Tibial artery (tissue), 4 donors: ENCODE measurements around the gene AP1B1.
"Not testable (repeated sequence)": the region's sequence is repeated elsewhere in the genome, so short reads cannot be mapped to it uniquely, and the experiment has no call there.

Experiments used
- DNase-seq, 2 donors: peaks; one replicate each; pipeline ENCODE4 v3.0.0-alpha.2; 2019
- H3K27ac ChIP-seq, 2 donors: fragments of 200-600 bp; sonication (generic) in 1 of 2; 1 replicate in 1 of 2; 2 replicates in 1 of 2; pipeline ENCODE4 v1.5.1; 2018 to 2019; ENCODE audit warnings: mild to moderate bottlenecking in 1 of 2
- H3K27me3 ChIP-seq, 2 donors: fragments of 200-600 bp; sonication (generic) in 1 of 2; one replicate each; pipeline versions ENCODE4 v1.5.1 to v1.6.0; 2016 to 2019
- H3K36me3 ChIP-seq, 3 donors: fragments of 200-600 bp; sonication (generic) in 2 of 3; one replicate each; pipeline ENCODE4 v1.5.1; 2016 to 2019; ENCODE audit warnings: mild to moderate bottlenecking in 2 of 3
- H3K4me1 ChIP-seq, 4 donors: fragments of 200-600 bp; sonication (generic) in 2 of 4; 1 replicate in 3 of 4; 2 replicates in 1 of 4; pipeline ENCODE4 v1.5.1; 2016 to 2019
- H3K4me3 ChIP-seq, 2 donors: fragments of 200-600 bp; sonication (generic) in 1 of 2; 1 replicate in 1 of 2; 2 replicates in 1 of 2; pipeline ENCODE4 v1.5.1; 2018 to 2019; ENCODE audit warnings: mild to moderate bottlenecking in 2 of 2
- H3K9me3 ChIP-seq, 3 donors: fragments of 200-600 bp; sonication (generic) in 1 of 3; one replicate each; pipeline ENCODE4 v1.5.1; 2016 to 2019
- CTCF ChIP-seq, 2 experiments: fragments of 200-600 bp in 1 of 2; fragments of 450-650 bp in 1 of 2; IDR thresholded peaks; one replicate each; pipeline ENCODE4 v1.5.1; 2017 to 2019; ENCODE audit warnings: antibody characterized with exemption in 2 of 2, mild to moderate bottlenecking in 1 of 2, moderate library complexity in 1 of 2
- intact Hi-C: fragments of 100-400 bp; cut with DNase I; formaldehyde crosslinking; loops from one replicate; pipeline ENCODE4 v1.15.0; 2023; ENCODE audit warnings: low total_unique reads

Gene AP1B1

GRCh38 chr22:29370537-29370936, 17.8 kb downstream of the AP1B1 start:
- Histone ChIP-seq H3K36me3 (peaks cover 0 to 9% (median under 1%) of the 10 kb centered on the region in 3 donors), H3K9me3 (no peaks in the 10 kb centered on the region), H3K27me3 (no peaks in the 10 kb centered on the region), H3K27ac (no peak overlapping the region), H3K4me1 (no peaks in the 10 kb centered on the region), H3K4me3 (no peak overlapping the region)
- no peak for TF ChIP-seq CTCF (IDR thresholded peaks at IDR 0.05)
- no peak for DNase-seq
- intact Hi-C loops, result no loop called here

DNA sequence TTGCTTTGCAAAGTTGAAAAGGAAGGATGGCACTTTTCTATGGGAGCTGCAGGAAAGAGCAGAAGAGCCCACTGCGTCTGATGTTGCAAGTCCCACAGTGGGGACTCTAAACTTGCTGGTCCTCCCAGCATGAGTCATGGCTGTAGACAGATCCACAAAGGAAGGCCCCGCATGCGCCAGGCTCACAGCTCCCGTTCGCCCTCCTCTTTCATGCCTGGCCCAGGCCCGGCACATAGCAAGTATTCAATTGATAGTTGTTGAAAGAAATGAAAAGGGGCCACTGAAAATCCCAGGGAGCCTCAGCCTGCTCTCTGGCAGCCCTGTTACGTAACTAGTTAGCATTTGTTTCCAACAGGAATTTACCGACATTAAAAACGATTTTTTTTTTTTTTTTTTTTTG, 18.9 kb downstream of the AP1B1 start:
- intact Hi-C loops, result no loop called here
- no peak overlapping the region for H3K4me3 ChIP-seq
- no peaks in the 10 kb centered on the region for H3K9me3 ChIP-seq
- peak; percentile 80 to 81 for DNase-seq
- H3K27me3 ChIP-seq, result no peaks in the 10 kb centered on the region
- H3K4me1 ChIP-seq, result no peaks in the 10 kb centered on the region
- H3K27ac ChIP-seq, result no peak overlapping the region
- no peak for TF ChIP-seq CTCF (IDR thresholded peaks at IDR 0.05)
- H3K36me3 ChIP-seq, result peaks cover 0 to 9% (median 0%) of the 10 kb centered on the region in 3 donors

GRCh38 chr22:29359469-29359868, 28.9 kb downstream of the AP1B1 start:
- intact Hi-C loops, result no loop called here
- Histone ChIP-seq H3K27ac (no peak overlapping the region), H3K27me3 (no peaks in the 10 kb centered on the region), H3K4me3 (no peak overlapping the region), H3K9me3 (no peaks in the 10 kb centered on the region), H3K36me3 (peaks cover 45 to 60% (median 52%) of the 10 kb centered on the region in 3 donors), H3K4me1 (peaks cover 0 to 8% (median 0%) of the 10 kb centered on the region in 4 donors)
- TF ChIP-seq CTCF (IDR thresholded peaks at IDR 0.05), result peak; percentile 24 to 38
- peak in 1 of 2 donors; percentile 32 for DNase-seq

DNA sequence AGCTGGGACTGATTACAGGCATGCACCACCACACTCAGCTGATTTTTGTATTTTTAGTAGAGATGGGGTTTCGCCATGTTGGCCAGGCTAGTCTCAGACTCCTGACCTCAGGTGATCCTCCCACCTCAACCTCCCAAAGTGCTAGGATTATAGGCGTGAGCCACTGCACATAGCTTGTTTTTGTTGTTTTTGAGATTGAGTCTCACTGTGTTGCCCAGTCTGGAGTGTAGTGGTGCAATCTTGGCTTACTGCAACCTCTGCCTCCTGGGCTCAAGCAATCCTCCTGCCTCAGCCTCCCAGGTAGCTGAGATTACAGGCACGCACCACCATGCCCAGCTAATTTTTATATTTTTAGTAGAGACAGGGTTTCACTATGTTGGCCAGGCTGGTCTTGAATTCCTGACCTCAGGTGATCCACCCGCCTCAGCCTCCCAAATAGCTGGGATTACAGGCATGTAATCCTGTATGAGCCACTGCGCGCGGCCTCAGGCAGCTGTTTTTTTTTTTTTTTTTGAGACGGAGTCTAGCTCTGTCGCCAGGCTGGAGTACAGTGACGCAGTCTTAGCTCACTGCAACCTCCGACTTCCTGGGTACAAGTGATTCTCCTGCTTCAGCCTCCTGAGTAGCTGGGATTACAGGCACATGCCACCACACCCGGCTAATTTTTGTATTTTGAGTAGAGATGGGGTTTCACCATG, 31.0 kb downstream of the AP1B1 start:
- DNase-seq, intact Hi-C loops: not testable (repeated sequence)
- H3K36me3 ChIP-seq, result peaks cover 64 to 76% (median 73%) of the 10 kb centered on the region in 3 donors

DNA sequence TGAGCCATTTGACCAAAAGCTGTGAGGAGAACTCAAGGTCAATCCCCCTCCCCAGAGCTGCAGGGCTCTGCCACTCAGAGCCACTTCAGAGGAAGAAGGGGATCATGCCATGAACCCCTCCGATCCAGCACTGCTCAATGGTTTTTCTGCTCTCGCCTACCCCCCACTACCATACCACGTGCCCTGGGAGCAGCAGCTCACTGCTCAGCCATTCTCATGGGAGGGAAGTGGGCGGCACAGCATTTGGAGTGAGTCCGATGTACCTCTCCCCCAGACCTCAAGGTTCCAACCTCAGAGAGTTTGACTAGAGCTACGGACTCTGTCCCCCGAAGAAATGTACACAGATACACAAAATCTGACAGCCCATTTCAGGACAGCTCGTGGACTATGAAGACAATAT, 34.5 kb downstream of the AP1B1 start:
- Histone ChIP-seq H3K27ac (no peak overlapping the region), H3K36me3 (peaks cover 84 to 100% (median 100%) of the 10 kb centered on the region in 3 donors), H3K4me1 (no peaks in the 10 kb centered on the region), H3K9me3 (no peaks in the 10 kb centered on the region), H3K4me3 (no peak overlapping the region), H3K27me3 (no peaks in the 10 kb centered on the region)
- TF ChIP-seq CTCF (IDR thresholded peaks at IDR 0.05), result no peak
- no peak for DNase-seq
- intact Hi-C loops, result no loop called here

More for the DNA sequence above, 31.0 kb downstream of the AP1B1 start:
- not testable (repeated sequence) for H3K27me3 ChIP-seq, H3K4me1 ChIP-seq, H3K4me3 ChIP-seq, H3K9me3 ChIP-seq, H3K27ac ChIP-seq

- no peak for TF ChIP-seq CTCF (IDR thresholded peaks at IDR 0.05)
- no peak for DNase-seq
- Histone ChIP-seq H3K27ac (no peak overlapping the region), H3K4me3 (no peak overlapping the region), H3K27me3 (no peaks in the 10 kb centered on the region), H3K36me3 (peaks cover 78 to 100% (median 100%) of the 10 kb centered on the region in 3 donors), H3K4me1 (no peaks in the 10 kb centered on the region), H3K9me3 (no peaks in the 10 kb centered on the region)
- intact Hi-C loops, result no loop called here
Measured at GRCh38 chr22:29353286-29353685, 35.1 kb downstream of the AP1B1 start.
